GM12878 (cell line): ENCODE measurements around the gene TULP1. TPM values are rescaled to one million over a fixed set of nuclear protein-coding genes. Genes with fewer than 3 reads are reported as not detected.

ENCODE experiments used
- ATF3 ChIP-seq: IDR thresholded peaks from 2 replicates; pipeline ENCODE4 v1.6.1; 2011; ENCODE audit warnings: low read depth, mild to moderate bottlenecking, low read length, moderate library complexity, borderline replicate concordance; ENCODE audit errors: extremely low read depth
- BCLAF1 ChIP-seq: fragments of 450-650 bp; IDR thresholded peaks from 2 replicates; pipeline ENCODE4 v1.6.1; 2017; ENCODE audit warnings: antibody characterized with exemption, mild to moderate bottlenecking, moderate library complexity
- BMI1 ChIP-seq: fragments of 450-650 bp; IDR thresholded peaks from 2 replicates; pipeline ENCODE4 v1.6.1; 2016; ENCODE audit warnings: mild to moderate bottlenecking, moderate library complexity, borderline replicate concordance
- CHD4 ChIP-seq: fragments of 200-600 bp; sonication (generic); IDR thresholded peaks from 2 replicates; pipeline ENCODE4 v1.6.1; 2016; ENCODE audit warnings: mild to moderate bottlenecking
- E2F8 ChIP-seq: fragments of 450-650 bp; IDR thresholded peaks from 2 replicates; pipeline ENCODE4 v1.6.1; 2018; ENCODE audit warnings: mild to moderate bottlenecking, low read depth, moderate library complexity; ENCODE audit not compliant: partially characterized antibody
- FOS ChIP-seq: IDR thresholded peaks from 3 replicates; pipeline ENCODE4 v1.6.1; 2011; ENCODE audit warnings: borderline replicate concordance; ENCODE audit not compliant: insufficient read length; ENCODE audit errors: extremely low read depth
- HSF1 ChIP-seq: fragments of 150-350 bp; IDR thresholded peaks from 2 replicates; pipeline ENCODE4 v1.6.1; 2014; ENCODE audit warnings: mild to moderate bottlenecking, low read depth, low read length
- NBN ChIP-seq: fragments of 450-650 bp; IDR thresholded peaks from 2 replicates; pipeline ENCODE4 v1.6.1; 2016
- NFYB ChIP-seq: IDR thresholded peaks from 2 replicates; pipeline ENCODE4 v1.6.1; 2011; ENCODE audit warnings: low read depth, mild to moderate bottlenecking, low read length, improper control_type of control experiment, moderate library complexity; ENCODE audit not compliant: insufficient read depth
- PAX8 ChIP-seq: fragments of 450-650 bp; IDR thresholded peaks from 2 replicates; pipeline ENCODE4 v1.6.1; 2017; ENCODE audit warnings: mild to moderate bottlenecking, moderate library complexity
- POU2F2 ChIP-seq: IDR thresholded peaks from 3 replicates; pipeline ENCODE4 v1.6.1; 2011; ENCODE audit warnings: low read depth, mild to moderate bottlenecking, low read length, borderline replicate concordance
- RB1 ChIP-seq: fragments of 450-650 bp; formaldehyde crosslinking; IDR thresholded peaks from 2 replicates; pipeline ENCODE4 v1.6.1; 2017; ENCODE audit warnings: mild to moderate bottlenecking, borderline replicate concordance
- YY1 ChIP-seq: IDR thresholded peaks from 2 replicates; pipeline ENCODE4 v1.6.1; 2011; ENCODE audit warnings: low read depth, mild to moderate bottlenecking, low read length
- ZBTB33 ChIP-seq: fragments of 450-650 bp; IDR thresholded peaks from 2 replicates; pipeline ENCODE4 v1.6.1; 2017; ENCODE audit warnings: mild to moderate bottlenecking
- ZZZ3 ChIP-seq: IDR thresholded peaks from 2 replicates; pipeline ENCODE4 v1.6.1; 2011; ENCODE audit warnings: low read depth; ENCODE audit not compliant: control insufficient read depth, insufficient read length
- polyA plus RNA-seq, 11 experiments: library from polyadenylated mRNA; depleted of rRNA in 4 of 11; unstranded in 6 of 11; stranded (reverse) in 5 of 11; fragments of >200 nt; fragmentation: Nextera tagmentation in 4 of 11; fragmentation: Illumina TruSeq in 1 of 11; extraction: Ambion mirVana in 4 of 11; extraction: Trizol in 1 of 11; gene quantifications; 1 replicate in 1 of 11; 2 replicates in 10 of 11; pipeline versions ENCODE4 v1.2.1 to v1.2.3, GENCODE V29; 2011 to 2016; ENCODE audit warnings: inconsistent platforms in 2 of 11, missing spikeins in 2 of 11, low read depth in 1 of 11
- total RNA-seq, 4 experiments: library from RNA; depleted of rRNA in 3 of 4; stranded (reverse); fragments of >200 nt in 3 of 4; fragmentation: Illumina TruSeq in 1 of 4; extraction: Trizol in 1 of 4; gene quantifications; 2 replicates each; pipeline versions ENCODE4 v1.2.1 to v1.2.3, GENCODE V29; 2013 to 2021

Gene TULP1
- total and polyA plus RNA-seq, 10 of the 15 experiments (the other 5 are each of a cell fraction or from before 2014, with no cell fraction given), result not detected

GRCh38 chr6:35452183-35453090 is 60.3 kb downstream of the TULP1 start, which contains the start of gene FANCE (continued):
- TF ChIP-seq FOS, result no peak
- TF ChIP-seq NFYB, result no peak
- TF ChIP-seq BCLAF1, result no peak
- 0 out of 2 replicates have a peak, but pooled peaks have one; percentile 15 for TF ChIP-seq YY1
- no peak for TF ChIP-seq POU2F2
- TF ChIP-seq NBN, result no peak
- no peak for TF ChIP-seq BMI1
- TF ChIP-seq RB1, result peak; percentile 99
- no peak for TF ChIP-seq CHD4
- TF ChIP-seq HSF1, result no peak
- no peak for TF ChIP-seq ZZZ3
- peak; percentile 70 for TF ChIP-seq E2F8
- TF ChIP-seq PAX8, result no peak
- no peak for TF ChIP-seq ATF3
- no peak for TF ChIP-seq ZBTB33
